OCI-LY3 (cell line): ENCODE results near the gene CIDEB.

ENCODE experiments used
- CTCF ChIP-seq: fragments of 200-600, 300-600 bp; sonication (generic); IDR thresholded peaks from 2 replicates; pipeline ENCODE4 v1.5.1; 2014; ENCODE audit warnings: antibody characterized with exemption, low read length, low read depth
- EZH2phosphoT487 ChIP-seq: fragments of 200-600 bp; shearing (Covaris generic); IDR thresholded peaks from 2 replicates; pipeline ENCODE4 v1.6.1; 2018; ENCODE audit warnings: antibody characterized with exemption, mixed run types, low read depth

GRCh38 chr14:24329073-24329663, 21.4 kb upstream of the CIDEB start:
- TF ChIP-seq CTCF (no peak), EZH2phosphoT487 (no peak)
